RPMI8226 (cell line): ENCODE results near the gene XPO1.
"Not testable (repeated sequence)": the region's sequence is repeated elsewhere in the genome, so short reads cannot be mapped to it uniquely, and the experiment has no call there.

Source experiments
- DNase-seq: peaks from one replicate; pipeline ENCODE4 v3.0.0-alpha.2; 2015

XPO1 gene

GRCh38 chr2:61538200-61538919 lies at the start of gene XPO1:
XPO1 (minus strand) TSS chr2:61538356; CDS start chr2:61533897, 4,459 bp downstream.
- peak; percentile 99 for DNase-seq

- DNase-seq, result not testable (repeated sequence)
Observed at GRCh38 chr2:61586928-61587327, 48.8 kb upstream of the XPO1 start.

- DNase-seq, result no peak
Observed at GRCh38 chr2:61585383-61585782, 47.2 kb upstream of the XPO1 start.

DNA sequence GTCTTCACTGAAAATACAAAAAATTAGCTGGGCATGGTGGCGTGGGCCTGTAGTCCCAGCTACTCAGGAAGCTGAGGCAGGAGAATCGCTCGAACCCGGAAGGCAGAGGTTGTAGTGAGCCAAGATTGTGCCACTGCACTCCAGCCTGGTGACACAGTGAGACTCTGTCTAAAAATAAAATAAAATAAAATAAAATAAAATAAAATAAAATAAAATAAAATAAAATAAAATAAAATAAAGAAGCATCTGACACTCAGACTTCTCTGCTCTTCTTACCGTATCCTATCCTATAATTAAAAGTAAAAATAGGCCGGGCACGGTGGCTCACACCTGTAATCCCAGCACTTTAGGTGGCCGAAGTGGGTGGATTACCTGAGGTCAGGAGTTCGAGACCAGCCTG lies 46.2 kb upstream of the XPO1 start:
- DNase-seq, result not testable (repeated sequence)

DNA sequence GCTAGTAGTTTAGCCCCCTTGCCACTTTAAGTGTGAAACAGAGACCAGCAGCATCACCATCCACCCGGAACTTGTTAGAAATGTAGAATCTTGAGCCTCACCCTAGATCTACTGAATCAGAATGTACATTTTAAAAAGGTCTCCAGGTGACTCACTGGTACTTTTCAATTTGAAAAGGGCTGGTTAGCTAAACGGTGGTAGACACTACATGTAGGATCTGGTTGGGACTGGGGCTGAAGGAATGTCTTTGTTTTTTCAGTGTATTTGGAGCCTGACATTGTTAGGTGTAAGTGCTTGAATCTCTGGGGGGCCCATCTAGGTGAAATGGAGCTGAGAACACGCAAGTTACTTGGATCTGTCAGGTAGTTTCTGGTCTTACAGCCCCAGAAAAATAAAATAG lies 44.0 kb upstream of the XPO1 start:
- no peak for DNase-seq

DNA sequence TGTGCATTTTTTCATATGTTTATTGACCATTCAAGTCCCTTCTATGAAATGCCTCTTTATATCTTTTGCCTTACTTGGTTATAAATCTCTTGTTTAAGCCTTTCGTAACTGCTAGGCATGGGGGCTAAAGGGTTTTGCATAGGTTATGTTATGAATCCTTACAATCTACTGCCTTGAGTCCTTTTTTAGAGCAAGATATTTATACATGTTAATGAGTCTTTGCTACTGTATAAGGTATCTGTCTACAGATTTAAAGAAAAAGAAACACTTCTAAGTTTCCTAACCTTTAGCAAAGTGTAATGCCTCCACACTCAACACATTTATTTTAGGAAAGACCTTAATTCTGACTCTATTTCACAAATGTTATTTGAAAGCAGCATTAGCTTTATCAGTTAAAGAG lies 43.6 kb upstream of the XPO1 start:
- no peak for DNase-seq

DNA sequence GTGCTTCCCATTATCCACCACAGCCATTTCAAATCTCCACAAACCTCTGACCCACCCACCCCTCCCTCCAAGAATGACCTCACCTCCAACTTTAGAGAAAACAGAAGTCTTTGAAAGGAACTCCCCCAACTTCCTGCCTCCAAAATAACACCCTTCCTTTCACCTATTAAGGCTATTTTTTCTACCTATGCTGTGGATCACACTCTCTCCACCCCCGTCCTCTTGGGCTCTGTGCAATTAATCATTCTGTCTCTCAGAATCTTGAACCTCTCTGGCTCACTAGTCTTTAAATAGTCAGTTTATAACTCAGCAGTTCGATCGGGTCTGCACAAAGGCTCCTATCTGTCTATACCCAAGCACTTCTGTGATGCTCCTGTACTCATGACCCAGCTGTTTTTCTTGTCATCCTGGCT lies 37.3 kb upstream of the XPO1 start:
- DNase-seq, result peak; percentile 5

- DNase-seq, result no peak
Observed at GRCh38 chr2:61566566-61566965, 28.4 kb upstream of the XPO1 start.

GRCh38 chr2:61562615-61563014 lies 24.5 kb upstream of the XPO1 start:
- no peak for DNase-seq

GRCh38 chr2:61558160-61558559 lies 20.0 kb upstream of the XPO1 start:
- no peak for DNase-seq

DNA sequence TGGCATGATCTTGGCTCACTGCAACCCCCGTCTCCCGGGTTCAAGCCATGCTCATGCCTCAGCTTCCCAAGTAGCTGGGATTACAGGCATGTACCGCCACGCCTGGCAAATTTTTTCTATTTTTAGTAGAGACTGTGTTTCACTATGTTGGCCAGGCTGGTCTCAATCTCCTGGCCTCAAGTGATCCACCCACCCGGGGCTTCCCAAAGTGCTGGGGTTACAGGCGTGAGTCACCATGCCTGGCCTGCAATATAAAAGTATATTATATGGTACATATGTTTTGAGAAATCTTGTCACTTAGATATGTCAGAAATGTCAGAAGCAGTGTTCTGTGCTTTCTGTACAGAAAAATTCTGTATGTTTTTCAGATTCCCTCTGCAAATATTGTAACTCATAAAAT lies 19.2 kb upstream of the XPO1 start:
- DNase-seq, result no peak

DNA sequence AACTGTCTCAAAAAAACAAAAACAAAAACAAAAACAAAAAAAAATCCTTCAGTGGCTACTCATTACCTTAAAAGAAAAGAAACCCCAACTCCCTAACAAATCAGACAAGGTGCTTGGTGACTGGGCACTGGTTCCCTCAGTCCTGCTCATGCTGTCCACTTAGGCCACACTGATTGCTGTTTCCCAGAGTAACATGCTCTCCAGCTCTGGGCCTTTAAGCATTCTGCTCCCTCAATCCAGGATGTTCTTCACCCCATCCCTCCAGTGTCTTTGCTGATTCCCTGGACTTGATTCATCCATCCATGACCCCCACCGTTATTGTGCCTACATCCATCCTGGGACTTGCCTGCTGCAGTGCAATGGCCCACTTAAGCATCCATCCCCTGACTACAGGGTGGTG lies 16.4 kb upstream of the XPO1 start:
- no peak for DNase-seq

- DNase-seq, result no peak
Observed at GRCh38 chr2:61550375-61551209, 12.4 kb upstream of the XPO1 start.

DNA sequence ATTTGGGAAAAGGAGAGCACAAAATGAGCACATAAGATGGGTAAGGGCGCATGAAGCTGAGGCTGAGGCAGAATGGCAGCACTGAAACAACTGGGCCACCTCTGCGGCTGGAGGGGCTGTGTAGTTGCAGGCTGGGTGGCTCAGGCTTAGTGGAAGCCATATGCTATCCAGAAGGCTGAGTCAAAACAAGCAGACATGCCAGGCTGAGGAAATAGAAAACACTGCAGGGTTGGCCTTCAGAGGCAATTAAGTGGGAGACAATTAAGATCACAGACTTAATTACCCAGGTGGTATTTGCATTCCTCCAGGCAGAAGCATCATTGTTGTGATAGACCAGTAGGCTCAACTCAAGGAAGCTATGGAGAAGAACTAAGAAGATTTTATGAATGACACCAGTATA lies 11.4 kb upstream of the XPO1 start:
- DNase-seq, result no peak

DNA sequence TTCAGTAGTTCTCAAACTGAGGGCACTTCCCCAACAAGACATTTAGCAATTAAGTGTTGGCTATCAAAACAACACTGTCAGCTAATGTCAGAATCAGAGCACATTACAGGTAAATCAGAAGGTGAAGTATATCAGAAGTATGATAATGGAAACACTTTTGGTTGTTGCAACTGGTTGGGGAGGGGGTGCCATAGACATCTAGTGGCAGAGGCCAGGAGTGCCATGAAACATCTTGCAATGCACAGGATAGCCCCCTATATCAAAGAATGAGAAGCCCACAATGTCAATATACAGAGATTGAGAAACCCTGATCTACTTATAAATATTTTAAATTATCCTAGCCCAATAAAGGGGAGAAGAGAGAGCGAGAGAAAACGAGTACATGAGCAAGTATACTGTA lies 4.9 kb upstream of the XPO1 start:
- DNase-seq, result no peak

DNA sequence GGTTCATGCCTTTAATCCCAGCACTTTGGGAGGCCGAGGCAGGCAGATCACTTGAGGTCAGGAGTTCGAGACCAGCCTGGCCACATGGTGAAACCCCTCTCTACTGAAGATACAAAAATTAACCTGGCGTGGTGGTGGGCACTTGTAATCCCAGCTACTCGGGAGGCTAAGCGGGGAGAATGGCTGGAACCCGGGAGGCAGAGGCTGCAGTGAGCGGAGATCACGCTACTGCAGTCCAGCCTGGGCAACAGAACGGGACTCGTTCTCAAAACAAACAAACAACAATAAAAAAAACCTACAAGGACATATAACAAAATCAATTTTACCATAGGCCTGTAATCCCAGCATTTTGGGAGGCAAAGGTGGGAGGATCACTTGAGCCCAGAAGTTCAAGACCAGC lies 2.0 kb upstream of the XPO1 start:
- not testable (repeated sequence) for DNase-seq

DNA sequence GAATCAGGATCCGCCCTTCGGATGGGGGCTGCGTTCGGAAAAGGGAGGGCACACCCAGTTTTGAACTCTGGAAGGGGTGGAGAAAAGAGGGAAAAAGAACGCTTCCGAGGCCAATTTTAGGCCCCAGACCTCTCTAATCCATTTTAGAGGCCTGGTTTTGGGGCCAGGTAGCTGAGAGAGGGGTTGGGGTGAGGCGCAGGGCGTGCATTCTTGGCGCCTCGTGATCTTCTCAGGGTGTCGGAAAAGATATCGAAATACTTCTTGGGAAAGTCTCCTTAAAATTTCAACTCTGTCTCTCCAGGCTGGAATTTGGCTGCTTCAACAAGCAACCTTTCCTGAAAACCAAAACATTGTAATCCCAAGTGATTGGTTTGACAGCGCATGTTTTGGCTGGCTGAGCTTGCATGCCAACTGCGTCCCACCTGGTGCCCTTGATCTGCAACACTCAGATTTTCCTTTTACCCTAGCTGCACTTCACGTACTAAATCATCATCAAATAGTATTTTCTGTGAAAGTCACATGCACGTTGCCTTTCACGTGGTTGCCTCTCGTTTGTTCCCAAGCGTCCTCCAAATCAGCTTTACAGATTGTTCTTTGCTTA lies 864 bp upstream of the XPO1 start:
- DNase-seq, result peak; percentile 45

GRCh38 chr2:61537950-61538199 lies 281 bp downstream of the XPO1 start:
- DNase-seq, result no peak

DNA sequence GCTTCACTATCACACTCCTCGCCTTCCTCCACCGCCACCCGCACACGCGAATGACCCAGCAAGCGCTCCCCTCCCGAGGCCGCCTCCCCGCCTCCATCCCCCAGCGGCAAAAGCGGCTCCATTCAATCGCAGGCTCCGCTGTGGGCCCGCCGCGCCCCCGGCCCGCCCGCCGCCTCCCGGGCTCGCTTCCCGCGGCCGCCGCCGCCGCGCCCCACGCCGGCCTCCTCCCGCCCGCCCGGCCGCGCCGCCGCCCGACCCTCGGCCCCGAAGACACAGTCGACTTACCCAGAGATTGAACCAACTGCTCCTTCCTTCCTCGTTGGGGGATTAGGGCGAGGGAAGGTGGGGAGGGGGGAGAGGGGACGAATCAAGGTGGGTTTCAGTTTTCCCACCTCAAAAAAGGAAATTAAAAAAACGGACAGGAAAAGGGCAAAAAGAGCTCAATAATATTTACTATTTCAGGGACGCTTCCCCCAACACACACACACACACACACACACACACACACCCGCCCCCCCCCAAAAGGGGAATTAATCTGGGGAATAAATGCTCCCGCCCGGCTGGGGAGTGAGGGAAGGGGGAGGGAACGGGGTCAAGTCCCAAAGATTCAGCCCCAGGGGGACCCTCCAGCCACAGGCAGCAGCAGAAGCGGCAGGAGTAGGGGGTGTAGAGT lies 743 bp downstream of the XPO1 start:
- peak; percentile 26 for DNase-seq

- peak; percentile 93 for DNase-seq
Observed at GRCh38 chr2:61536572-61537276, 1.4 kb downstream of the XPO1 start.

- peak; percentile 33 for DNase-seq
Observed at GRCh38 chr2:61536180-61536571, 2.0 kb downstream of the XPO1 start.

DNA sequence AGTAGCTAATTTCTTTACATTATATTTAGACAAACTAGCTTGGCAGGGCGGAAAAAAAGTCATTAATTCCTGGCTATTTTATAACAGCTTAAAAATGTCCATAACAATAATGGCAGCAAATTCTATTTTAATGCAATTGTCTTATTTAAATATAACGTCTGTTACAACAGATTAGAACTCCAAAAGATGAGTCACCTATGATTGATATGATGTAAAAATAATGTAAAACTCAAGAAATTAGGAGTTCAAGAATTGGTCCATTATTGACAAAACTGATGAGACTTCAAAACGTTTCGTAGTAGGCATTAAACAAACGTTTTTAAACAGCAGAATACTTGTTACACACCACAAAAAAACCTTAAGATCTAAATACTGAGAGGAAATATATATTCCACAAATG lies 2.7 kb downstream of the XPO1 start:
- no peak for DNase-seq

DNA sequence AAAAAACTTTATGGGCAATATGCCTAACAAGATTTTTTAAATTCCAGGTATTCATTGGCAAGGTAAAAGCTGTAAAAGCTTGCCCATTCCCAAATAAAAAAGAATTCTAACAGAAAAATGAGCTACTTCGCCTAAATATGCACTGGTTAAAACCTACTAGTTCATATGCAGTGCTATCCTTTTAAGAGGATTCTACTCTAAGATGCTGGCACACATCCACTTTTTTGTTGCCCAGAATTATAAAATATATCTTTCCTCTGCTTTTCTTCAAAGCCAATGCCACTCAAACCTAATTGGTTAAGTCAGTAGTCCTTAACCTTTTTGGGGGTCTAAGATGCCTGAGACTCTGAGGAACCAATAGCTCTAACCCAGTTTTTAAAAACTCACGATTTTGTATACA lies 3.2 kb downstream of the XPO1 start:
- DNase-seq, result peak; percentile 7
